Breast epithelium (tissue), 4 donors: ENCODE measurements around the gene CACNA1A. TPM values are rescaled to one million over a fixed set of nuclear protein-coding genes. Genes with fewer than 3 reads are reported as not detected.
"Not testable (repeated sequence)": the region's sequence is repeated elsewhere in the genome, so short reads cannot be mapped to it uniquely, and the experiment has no call there.

Source experiments
- DNase-seq, 2 donors: peaks; one replicate each; pipeline ENCODE4 v3.0.0-alpha.2; 2019; ENCODE audit warnings: low spot score in 2 of 2
- H3K27ac ChIP-seq, 2 donors: fragments of 200-600 bp; sonication (generic) in 1 of 2; one replicate each; pipeline ENCODE4 v1.5.1; 2016 to 2019; ENCODE audit warnings: mild to moderate bottlenecking in 1 of 2
- H3K27me3 ChIP-seq, 2 donors: fragments of 200-600 bp; sonication (generic) in 1 of 2; one replicate each; pipeline versions ENCODE4 v1.5.1 to v1.6.0; 2017 to 2019; ENCODE audit warnings: control low read depth in 1 of 2, mild to moderate bottlenecking in 1 of 2
- H3K36me3 ChIP-seq: fragments of 200-600 bp; one replicate; pipeline ENCODE4 v1.5.1; 2019
- H3K4me1 ChIP-seq, 2 donors: fragments of 200-600 bp; sonication (generic); one replicate each; pipeline ENCODE4 v1.5.1; 2016 to 2019; ENCODE audit warnings: control low read depth in 1 of 2
- H3K4me3 ChIP-seq, 3 donors: fragments of 200-600 bp; sonication (generic); 1 replicate in 2 of 3; 2 replicates in 1 of 3; pipeline ENCODE4 v1.5.1; 2016 to 2019; ENCODE audit warnings: mild to moderate bottlenecking in 3 of 3, moderate library complexity in 2 of 3
- H3K9me3 ChIP-seq, 2 donors: fragments of 200-600 bp; sonication (generic) in 1 of 2; one replicate each; pipeline ENCODE4 v1.5.1; 2016 to 2019; ENCODE audit warnings: control low read depth in 1 of 2
- CTCF ChIP-seq, 3 donors: fragments of 450-650 bp; IDR thresholded peaks; one replicate each; pipeline ENCODE4 v1.5.1; 2016 to 2017; ENCODE audit warnings: antibody characterized with exemption in 3 of 3, mild to moderate bottlenecking in 3 of 3, moderate library complexity in 3 of 3
- POLR2A ChIP-seq: fragments of 450-650 bp; IDR thresholded peaks from one replicate; pipeline ENCODE4 v1.6.1; 2016; ENCODE audit warnings: antibody characterized with exemption, mild to moderate bottlenecking, moderate library complexity
- POLR2AphosphoS5 ChIP-seq, 3 donors: sonication (generic); formaldehyde crosslinking; IDR thresholded peaks; one replicate each; pipeline ENCODE4 v1.6.1; 2017; ENCODE audit warnings: antibody characterized with exemption in 3 of 3
- intact Hi-C: fragments of 100-400 bp; cut with DNase I; formaldehyde crosslinking; loops from one replicate; pipeline ENCODE4 v1.15.1; 2023; ENCODE audit warnings: low total_unique reads
- total RNA-seq, 3 donors: library from RNA; depleted of rRNA; stranded (reverse); fragments of >200 nt; gene quantifications; one replicate each; pipeline ENCODE4 v1.1.0, GENCODE V29; 2016

Gene CACNA1A
- total RNA-seq, 3 donors from 2014 or later = 0.16 to 1.0 (median 0.33) TPM

- H3K9me3 ChIP-seq = no peaks in the 10 kb centered on the region
- no peaks in the 10 kb centered on the region for H3K27me3 ChIP-seq
- H3K27ac ChIP-seq = no peak overlapping the region
- no peak for TF ChIP-seq POLR2AphosphoS5 (IDR thresholded peaks at IDR 0.05)
- TF ChIP-seq CTCF (IDR thresholded peaks at IDR 0.05) = no peak
- no peak for TF ChIP-seq POLR2A
- DNase-seq = no peak
- H3K36me3 ChIP-seq = no peaks in the 10 kb centered on the region
- no peak overlapping the region for H3K4me3 ChIP-seq
- intact Hi-C loops = no loop called here
- no peaks in the 10 kb centered on the region for H3K4me1 ChIP-seq
Observed at GRCh38 chr19:13198634-13199033, 307.6 kb downstream of the CACNA1A start.

- Histone ChIP-seq H3K9me3 (no peaks in the 10 kb centered on the region), H3K4me1 (no peaks in the 10 kb centered on the region), H3K27me3 (no peaks in the 10 kb centered on the region), H3K27ac (no peak overlapping the region), H3K36me3 (no peaks in the 10 kb centered on the region), H3K4me3 (no peak overlapping the region)
- TF ChIP-seq POLR2AphosphoS5 (IDR thresholded peaks at IDR 0.05) = no peak
- no peak for TF ChIP-seq CTCF (IDR thresholded peaks at IDR 0.05)
- TF ChIP-seq POLR2A = no peak
- no peak for DNase-seq
- intact Hi-C loops = no loop called here
Observed at GRCh38 chr19:13195678-13196077, 310.6 kb downstream of the CACNA1A start.

GRCh38 chr19:13190781-13191540 is 315.3 kb downstream of the CACNA1A start:
- Histone ChIP-seq H3K4me1 (no peaks in the 10 kb centered on the region), H3K27me3 (no peaks in the 10 kb centered on the region), H3K36me3 (no peaks in the 10 kb centered on the region), H3K27ac (no peak overlapping the region), H3K9me3 (no peaks in the 10 kb centered on the region), H3K4me3 (no peak overlapping the region)
- DNase-seq = no peak
- intact Hi-C loops = loop anchor here (5.0 kb wide), 1 partner anchor 1846 kb away; no protein-coding TSS in a partner anchor
- TF ChIP-seq POLR2AphosphoS5 (IDR thresholded peaks at IDR 0.05) (no peak), POLR2A (no peak)

- no peak for DNase-seq
- no peak for TF ChIP-seq POLR2AphosphoS5 (IDR thresholded peaks at IDR 0.05)
- TF ChIP-seq CTCF (IDR thresholded peaks at IDR 0.05) = no peak
- no peak for TF ChIP-seq POLR2A
- intact Hi-C loops = no loop called here
- H3K4me1 ChIP-seq = no peaks in the 10 kb centered on the region
- H3K36me3 ChIP-seq = no peaks in the 10 kb centered on the region
- no peak overlapping the region for H3K4me3 ChIP-seq
- H3K27me3 ChIP-seq = no peaks in the 10 kb centered on the region
- no peaks in the 10 kb centered on the region for H3K9me3 ChIP-seq
- no peak overlapping the region for H3K27ac ChIP-seq
Observed at GRCh38 chr19:13189600-13189999, 316.7 kb downstream of the CACNA1A start.

- H3K36me3 ChIP-seq = no peaks in the 10 kb centered on the region
- H3K27me3 ChIP-seq = no peaks in the 10 kb centered on the region
- no peak overlapping the region for H3K27ac ChIP-seq
- H3K9me3 ChIP-seq = no peaks in the 10 kb centered on the region
- intact Hi-C loops = no loop called here
- DNase-seq = no peak
- TF ChIP-seq CTCF (IDR thresholded peaks at IDR 0.05) (no peak), POLR2AphosphoS5 (IDR thresholded peaks at IDR 0.05) (no peak), POLR2A (no peak)
- H3K4me1 ChIP-seq = no peaks in the 10 kb centered on the region
- H3K4me3 ChIP-seq = no peak overlapping the region
Observed at GRCh38 chr19:13187419-13187818, 318.9 kb downstream of the CACNA1A start.

GRCh38 chr19:13186688-13187087 is 319.6 kb downstream of the CACNA1A start:
- H3K36me3 ChIP-seq, H3K27me3 ChIP-seq, intact Hi-C loops, H3K27ac ChIP-seq, H3K4me3 ChIP-seq, H3K4me1 ChIP-seq, H3K9me3 ChIP-seq, DNase-seq: not testable (repeated sequence)

- H3K27me3 ChIP-seq, H3K9me3 ChIP-seq, H3K36me3 ChIP-seq, intact Hi-C loops, H3K27ac ChIP-seq, H3K4me1 ChIP-seq, H3K4me3 ChIP-seq, DNase-seq: not testable (repeated sequence)
Observed at GRCh38 chr19:13185763-13186657, 320.3 kb downstream of the CACNA1A start.

GRCh38 chr19:13184926-13185325 is 321.4 kb downstream of the CACNA1A start:
- H3K27me3 ChIP-seq, H3K9me3 ChIP-seq, DNase-seq, H3K4me3 ChIP-seq, intact Hi-C loops, H3K36me3 ChIP-seq, H3K4me1 ChIP-seq, H3K27ac ChIP-seq: not testable (repeated sequence)
